ENCODE measurements around the gene BTBD19. TPM values are rescaled to one million over a fixed set of nuclear protein-coding genes. Genes with fewer than 3 reads are reported as not detected.
"Not testable (repeated sequence)": the region's sequence is repeated elsewhere in the genome, so short reads cannot be mapped to it uniquely, and the experiment has no call there.

The BTBD19 gene
- polyA plus RNA-seq (2012; ENCODE audit: missing spikeins): 1.4 TPM

- FAIRE-seq (peak; percentile 97), DNase-seq (ENCODE audit: insufficient read length) (no peak)
- TF ChIP-seq TAF1 (IDR thresholded peaks at IDR 0.05; ENCODE audit: borderline replicate concordance, low read depth, low read length): no peak
- no peak for TF ChIP-seq POLR2AphosphoS5 (IDR thresholded peaks at IDR 0.05; ENCODE audit: low read depth, low read length)
- no peak; the same call in 1 of the 2 replicates for TF ChIP-seq POLR2A (IDR thresholded peaks at IDR 0.05; ENCODE audit: low read depth, low read length)
These were observed at the start of gene BTBD19 for GRCh38 chr1:44808063-44808937. Gene BTBD19, plus strand, starts transcription at chr1:44808523. Its CDS starts 298 bp downstream, at chr1:44808821.

- DNase-seq (ENCODE audit: insufficient read length) (no peak), FAIRE-seq (no peak)
- TF ChIP-seq TAF1 (IDR thresholded peaks at IDR 0.05; ENCODE audit: borderline replicate concordance, low read depth, low read length) (no peak), POLR2A (IDR thresholded peaks at IDR 0.05; ENCODE audit: low read depth, low read length) (no peak), POLR2AphosphoS5 (IDR thresholded peaks at IDR 0.05; ENCODE audit: low read depth, low read length) (no peak)
These were observed 49.2 kb upstream of the BTBD19 start for GRCh38 chr1:44759077-44759476.

GRCh38 chr1:44760876-44761275, 47.4 kb upstream of the BTBD19 start:
- no peak for FAIRE-seq
- DNase-seq (ENCODE audit: insufficient read length): no peak
- TF ChIP-seq TAF1 (IDR thresholded peaks at IDR 0.05; ENCODE audit: borderline replicate concordance, low read depth, low read length): no peak
- TF ChIP-seq POLR2A (IDR thresholded peaks at IDR 0.05; ENCODE audit: low read depth, low read length): no peak
- TF ChIP-seq POLR2AphosphoS5 (IDR thresholded peaks at IDR 0.05; ENCODE audit: low read depth, low read length): no peak

- not testable (repeated sequence) for FAIRE-seq; DNase-seq (ENCODE audit: insufficient read length)
- TF ChIP-seq POLR2A (IDR thresholded peaks at IDR 0.05; ENCODE audit: low read depth, low read length): 0 out of 2 replicates have a peak, but pooled peaks have one; percentile 18
These were observed 41.9 kb upstream of the BTBD19 start for GRCh38 chr1:44766421-44766820.

- peak; percentile 71 for DNase-seq (ENCODE audit: insufficient read length)
- peak; percentile 80 for FAIRE-seq
- TF ChIP-seq POLR2AphosphoS5 (IDR thresholded peaks at IDR 0.05; ENCODE audit: low read depth, low read length) (peak; percentile 99), POLR2A (IDR thresholded peaks at IDR 0.05; ENCODE audit: low read depth, low read length) (peak; percentile 98), TAF1 (IDR thresholded peaks at IDR 0.05; ENCODE audit: borderline replicate concordance, low read depth, low read length) (peak; percentile 99)
These were observed 33.0 kb upstream of the BTBD19 start, which contains the start of gene RPS8 for GRCh38 chr1:44775078-44775929. Gene RPS8, plus strand, starts transcription at chr1:44775540. Its CDS starts 57 bp downstream, at chr1:44775597.

GRCh38 chr1:44775930-44776729, 32.2 kb upstream of the BTBD19 start:
- peak; percentile 31 for DNase-seq (ENCODE audit: insufficient read length)

GRCh38 chr1:44776730-44777068, 31.6 kb upstream of the BTBD19 start:
- FAIRE-seq (no peak), DNase-seq (ENCODE audit: insufficient read length) (no peak)
- TF ChIP-seq TAF1 (IDR thresholded peaks at IDR 0.05; ENCODE audit: borderline replicate concordance, low read depth, low read length): no peak
- no peak for TF ChIP-seq POLR2AphosphoS5 (IDR thresholded peaks at IDR 0.05; ENCODE audit: low read depth, low read length)
- TF ChIP-seq POLR2A (IDR thresholded peaks at IDR 0.05; ENCODE audit: low read depth, low read length): no peak

More at GRCh38 chr1:44775930-44776729, 32.2 kb upstream of the BTBD19 start:
- TF ChIP-seq TAF1 (IDR thresholded peaks at IDR 0.05; ENCODE audit: borderline replicate concordance, low read depth, low read length) (no peak; the same call in 1 of the 2 replicates), POLR2AphosphoS5 (IDR thresholded peaks at IDR 0.05; ENCODE audit: low read depth, low read length) (no peak), POLR2A (IDR thresholded peaks at IDR 0.05; ENCODE audit: low read depth, low read length) (no peak)
- no peak for FAIRE-seq

GRCh38 chr1:44777547-44777946, 30.8 kb upstream of the BTBD19 start:
- no peak for FAIRE-seq
- no peak for TF ChIP-seq POLR2AphosphoS5 (IDR thresholded peaks at IDR 0.05; ENCODE audit: low read depth, low read length)
- no peak for TF ChIP-seq POLR2A (IDR thresholded peaks at IDR 0.05; ENCODE audit: low read depth, low read length)
- no peak for TF ChIP-seq TAF1 (IDR thresholded peaks at IDR 0.05; ENCODE audit: borderline replicate concordance, low read depth, low read length)
- DNase-seq (ENCODE audit: insufficient read length): no peak

- TF ChIP-seq POLR2A (IDR thresholded peaks at IDR 0.05; ENCODE audit: low read depth, low read length) (no peak; the same call in 1 of the 2 replicates), POLR2AphosphoS5 (IDR thresholded peaks at IDR 0.05; ENCODE audit: low read depth, low read length) (no peak), TAF1 (IDR thresholded peaks at IDR 0.05; ENCODE audit: borderline replicate concordance, low read depth, low read length) (no peak)
- DNase-seq (ENCODE audit: insufficient read length) (no peak), FAIRE-seq (no peak)
These were observed 30.2 kb upstream of the BTBD19 start for GRCh38 chr1:44777969-44778635.
